GM23248 (cell line): ENCODE results near the gene ARL9. TPM values are rescaled to one million over a fixed set of nuclear protein-coding genes. Genes with fewer than 3 reads are reported as not detected.

Source experiments
- DNase-seq: peaks from one replicate; pipeline ENCODE4 v3.0.0-alpha.2; 2015
- H2AFZ ChIP-seq: fragments of 200-600 bp; sonication (generic); 2 replicates; pipeline ENCODE4 v1.6.1; 2016; ENCODE audit warnings: antibody characterized with exemption
- H3F3A ChIP-seq: fragments of 200-600 bp; sonication (generic); 2 replicates; pipeline ENCODE4 v1.6.1; 2016; ENCODE audit warnings: mild to moderate bottlenecking, antibody characterized with exemption, mixed run types; ENCODE audit not compliant: insufficient read depth
- H3K27ac ChIP-seq: fragments of 200-600 bp; sonication (generic); 2 replicates; pipeline ENCODE4 v1.5.1; 2016; ENCODE audit warnings: mild to moderate bottlenecking
- H3K27me3 ChIP-seq: fragments of 200-600 bp; sonication (generic); replicated peaks from 2 replicates; pipeline ENCODE4 v1.6.1; 2016; ENCODE audit warnings: mild to moderate bottlenecking; ENCODE audit not compliant: insufficient read depth
- H3K36me3 ChIP-seq: fragments of 200-600 bp; sonication (generic); 2 replicates; pipeline ENCODE4 v1.6.1; 2016; ENCODE audit warnings: low read depth, mild to moderate bottlenecking
- H3K4me1 ChIP-seq: fragments of 200-600 bp; sonication (generic); 2 replicates; pipeline ENCODE4 v1.6.1; 2016; ENCODE audit warnings: mild to moderate bottlenecking; ENCODE audit not compliant: insufficient read depth
- H3K4me2 ChIP-seq: fragments of 200-600 bp; sonication (generic); one replicate; pipeline ENCODE4 v1.6.1; 2016; ENCODE audit warnings: mild to moderate bottlenecking; ENCODE audit not compliant: unreplicated experiment
- H3K4me3 ChIP-seq: fragments of 200-600 bp; sonication (generic); 2 replicates; pipeline ENCODE4 v1.5.1; 2016; ENCODE audit warnings: mild to moderate bottlenecking
- H3K79me2 ChIP-seq: fragments of 200-600 bp; sonication (generic); 2 replicates; pipeline ENCODE4 v1.6.1; 2016; ENCODE audit warnings: mild to moderate bottlenecking; ENCODE audit not compliant: insufficient read depth
- H3K9ac ChIP-seq: fragments of 200-600 bp; sonication (generic); 2 replicates; pipeline ENCODE4 v1.6.1; 2016; ENCODE audit warnings: mild to moderate bottlenecking
- H3K9me2 ChIP-seq: fragments of 200-600 bp; sonication (generic); 2 replicates; pipeline ENCODE4 v1.6.1; 2016; ENCODE audit warnings: mixed run types, mild to moderate bottlenecking, moderate library complexity; ENCODE audit not compliant: insufficient read depth
- H3K9me3 ChIP-seq: fragments of 200-600 bp; sonication (generic); one replicate; pipeline ENCODE4 v1.6.1; 2017; ENCODE audit warnings: low read depth
- H4K20me1 ChIP-seq: fragments of 200-600 bp; sonication (generic); 2 replicates; pipeline ENCODE4 v1.6.0; 2016; ENCODE audit not compliant: insufficient read depth
- EZH2 ChIP-seq: fragments of 200-600 bp; sonication (generic); IDR thresholded peaks from 2 replicates; pipeline ENCODE4 v1.6.1; 2018; ENCODE audit warnings: antibody characterized with exemption, mild to moderate bottlenecking; ENCODE audit not compliant: insufficient read depth, poor library complexity, severe bottlenecking
- EZH2phosphoT487 ChIP-seq: fragments of 200-600 bp; sonication (generic); IDR thresholded peaks from 2 replicates; pipeline ENCODE4 v1.6.1; 2018; ENCODE audit warnings: antibody characterized with exemption, moderate library complexity, mild to moderate bottlenecking, low read depth; ENCODE audit not compliant: insufficient read depth
- WGBS, 2 experiments: methylation state at CpG; one replicate each; pipeline ENCODE4 v1.1.6; 2015 to 2017; ENCODE audit warnings: low lambda C conversion rate in 2 of 2, low coverage in 1 of 2; ENCODE audit errors: missing lambda C conversion rate in 2 of 2; 5-methylcytosine and 5-hydroxymethylcytosine counted together
- in situ Hi-C: fragments of 300-500 bp; cut with MboI; formaldehyde crosslinking; loops from 2 replicates; pipeline ENCODE4 v1.15.0; 2020
- polyA plus RNA-seq: library from polyadenylated mRNA; unstranded; fragments of >200 nt; fragmentation: Nextera tagmentation; extraction: Ambion mirVana; gene quantifications from 2 replicates; pipeline ENCODE4 v1.2.1, GENCODE V29; 2016
- total RNA-seq: library from RNA; depleted of rRNA; stranded (reverse); fragments of >200 nt; shearing (Covaris generic); gene quantifications from 2 replicates; pipeline ENCODE4 v1.2.3, GENCODE V29; 2014; rRNA removed

The ARL9 gene
- total and polyA plus RNA-seq, 2 experiments from 2014 or later, result 0.24 TPM; not detected in 1

GRCh38 chr4:56550642-56551041 lies 45.1 kb downstream of the ARL9 start:
- no peak overlapping the region for H3K4me2 ChIP-seq
- no peak overlapping the region for H2AFZ ChIP-seq
- no peak overlapping the region for H3K27ac ChIP-seq
- H3K9ac ChIP-seq, result no peak overlapping the region
- no peaks in the 10 kb centered on the region for H3K9me2 ChIP-seq
- H3K9me3 ChIP-seq, result no peaks in the 10 kb centered on the region
- DNase-seq, result no peak
- TF ChIP-seq EZH2phosphoT487, result no peak
- TF ChIP-seq EZH2, result no peak
- in situ Hi-C loops, result no loop called here
- no peaks in the 10 kb centered on the region for H3K36me3 ChIP-seq
- no peaks in the 10 kb centered on the region for H4K20me1 ChIP-seq
- H3K4me3 ChIP-seq, result no peak overlapping the region
- H3F3A ChIP-seq, result no peaks in the 10 kb centered on the region
- WGBS, 2 experiments, result 48 to 49% methylated on average over 8 of the region's 8 CpGs
- H3K79me2 ChIP-seq, result no peaks in the 10 kb centered on the region
- no peaks in the 10 kb centered on the region for H3K4me1 ChIP-seq
- peaks cover 32% of the 10 kb centered on the region for H3K27me3 ChIP-seq

DNA sequence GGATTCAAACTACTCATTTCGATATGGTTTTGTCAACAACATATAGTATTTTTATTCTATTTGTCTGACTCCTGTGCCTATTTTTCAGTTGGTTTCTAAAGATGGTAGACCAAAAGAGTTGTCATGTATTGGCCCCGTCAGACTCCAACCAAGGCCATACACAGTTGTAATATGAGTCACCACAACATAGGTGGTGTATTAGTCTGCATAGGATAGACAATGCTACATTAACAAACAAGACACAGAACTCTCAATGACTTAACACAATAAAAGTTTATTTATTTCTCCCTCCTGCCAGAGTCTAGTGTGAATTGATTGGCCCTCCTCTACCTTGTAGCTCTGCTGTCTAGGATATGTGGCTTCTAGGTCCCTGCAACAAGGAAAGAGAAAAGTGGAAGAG lies 45.9 kb downstream of the ARL9 start:
- peaks cover 29% of the 10 kb centered on the region for H3K27me3 ChIP-seq
- no peak overlapping the region for H3K4me3 ChIP-seq
- 85 to 87% methylated on average over 2 of the region's 2 CpGs for WGBS, 2 experiments
- H3K27ac ChIP-seq, result no peak overlapping the region
- H4K20me1 ChIP-seq, result no peaks in the 10 kb centered on the region
- no peaks in the 10 kb centered on the region for H3K36me3 ChIP-seq
- in situ Hi-C loops, result no loop called here
- no peaks in the 10 kb centered on the region for H3K9me3 ChIP-seq
- H3K4me2 ChIP-seq, result no peak overlapping the region
- no peaks in the 10 kb centered on the region for H3F3A ChIP-seq
- H3K79me2 ChIP-seq, result no peaks in the 10 kb centered on the region
- no peak for DNase-seq
- H3K4me1 ChIP-seq, result no peaks in the 10 kb centered on the region
- no peak overlapping the region for H2AFZ ChIP-seq
- H3K9ac ChIP-seq, result no peak overlapping the region
- no peaks in the 10 kb centered on the region for H3K9me2 ChIP-seq
- TF ChIP-seq EZH2phosphoT487, result no peak
- TF ChIP-seq EZH2, result no peak

DNA sequence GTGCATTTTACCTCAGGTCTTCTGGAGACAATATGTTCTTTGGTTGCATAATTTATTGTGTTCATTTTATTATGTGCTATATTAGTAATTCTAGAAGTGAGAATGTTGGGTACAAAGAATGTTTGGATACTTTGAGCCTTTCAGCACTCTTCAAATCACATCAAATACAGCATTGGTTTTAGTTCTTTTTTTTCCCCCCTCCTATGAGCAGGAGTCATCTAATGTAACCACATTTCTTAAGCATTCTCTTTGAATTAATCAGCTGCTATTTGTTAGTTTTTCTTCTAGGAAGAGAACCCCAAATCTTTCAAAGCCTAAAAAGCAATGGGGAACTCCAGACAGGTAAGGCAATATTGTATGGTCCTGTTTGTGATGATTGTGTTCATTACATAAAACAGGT lies 46.7 kb downstream of the ARL9 start:
- TF ChIP-seq EZH2phosphoT487 (no peak), EZH2 (no peak)
- Histone ChIP-seq H4K20me1 (no peaks in the 10 kb centered on the region), H3K4me2 (no peak overlapping the region), H3K4me1 (no peaks in the 10 kb centered on the region), H3K9ac (no peak overlapping the region), H3K9me3 (no peaks in the 10 kb centered on the region), H3K36me3 (no peaks in the 10 kb centered on the region), H3F3A (no peaks in the 10 kb centered on the region), H3K9me2 (no peaks in the 10 kb centered on the region), H3K27me3 (peaks cover 24% of the 10 kb centered on the region), H3K4me3 (no peak overlapping the region), H3K27ac (no peak overlapping the region), H3K79me2 (no peaks in the 10 kb centered on the region), H2AFZ (no peak overlapping the region)
- in situ Hi-C loops, result no loop called here
- peak; percentile 10 for DNase-seq

- H3K9ac ChIP-seq, result no peak overlapping the region
- H3K27me3 ChIP-seq, result peaks cover 6% of the 10 kb centered on the region; the same call in 1 of the 2 replicates
- H3K4me2 ChIP-seq, result no peak overlapping the region
- no peak overlapping the region for H2AFZ ChIP-seq
- no peaks in the 10 kb centered on the region for H3K9me3 ChIP-seq
- H3K4me1 ChIP-seq, result no peaks in the 10 kb centered on the region
- H3F3A ChIP-seq, result no peaks in the 10 kb centered on the region
- no peak for DNase-seq
- H3K27ac ChIP-seq, result no peak overlapping the region
- in situ Hi-C loops, result no loop called here
- TF ChIP-seq EZH2phosphoT487 (no peak), EZH2 (no peak)
- no peaks in the 10 kb centered on the region for H3K36me3 ChIP-seq
- no peaks in the 10 kb centered on the region for H3K9me2 ChIP-seq
- H4K20me1 ChIP-seq, result no peaks in the 10 kb centered on the region
- H3K4me3 ChIP-seq, result no peak overlapping the region
- WGBS, 2 experiments, result 54 to 61% methylated on average over 4 of the region's 4 CpGs
- no peaks in the 10 kb centered on the region for H3K79me2 ChIP-seq
Observed at GRCh38 chr4:56570041-56570440, 64.5 kb downstream of the ARL9 start.

Other genes with a start within 250 kb of the ARL9 start
- 8.6 and 16.5 TPM in 2 replicates for gene AASDH, start 118.3 kb upstream of the ARL9 start, total RNA-seq
- gene AASDH, start 118.3 kb upstream of the ARL9 start, polyA plus RNA-seq, result 11.5 and 14.5 TPM in 2 replicates
- 8.5 and 19.1 TPM in 2 replicates for gene PPAT, start 70.2 kb upstream of the ARL9 start, total RNA-seq
- gene PPAT, start 70.2 kb upstream of the ARL9 start, polyA plus RNA-seq, result 8.0 and 8.6 TPM in 2 replicates
- 40.2 and 42.4 TPM in 2 replicates for gene PAICS, start 69.5 kb upstream of the ARL9 start, total RNA-seq
- gene PAICS, start 69.5 kb upstream of the ARL9 start, polyA plus RNA-seq, result 80.2 and 82.2 TPM in 2 replicates
- gene SRP72, start 38.2 kb upstream of the ARL9 start, total RNA-seq, result 64.7 and 70.0 TPM in 2 replicates
- 128 and 146 TPM in 2 replicates for gene SRP72, start 38.2 kb upstream of the ARL9 start, polyA plus RNA-seq
- gene HOPX, start 175.5 kb downstream of the ARL9 start, total RNA-seq, result not detected in 2 replicates
- not detected in 2 replicates for gene HOPX, start 175.5 kb downstream of the ARL9 start, polyA plus RNA-seq